GM10266 (cell line): Measurements from ENCODE around the gene COQ10A.

ENCODE experiments used
- DNase-seq: peaks from one replicate; pipeline ENCODE4 v3.0.0; 2012; ENCODE audit errors: extremely low spot score
- TF ChIP-seq, protein P1 (sequence below): IDR thresholded peaks from 2 replicates; pipeline ENCODE4 v1.5.1; 2012; ENCODE audit warnings: mild to moderate bottlenecking, low read depth; ENCODE audit not compliant: control insufficient read depth, insufficient read depth; ENCODE audit errors: missing control alignments

COQ10A gene

GRCh38 chr12:56266693-56267442 lies at the start of gene COQ10A:
Gene COQ10A, plus strand, starts transcription at chr12:56266942. Its CDS starts 177 bp downstream, at chr12:56267119.
- DNase-seq, result peak; percentile 93
- TF ChIP-seq, protein P1, sequence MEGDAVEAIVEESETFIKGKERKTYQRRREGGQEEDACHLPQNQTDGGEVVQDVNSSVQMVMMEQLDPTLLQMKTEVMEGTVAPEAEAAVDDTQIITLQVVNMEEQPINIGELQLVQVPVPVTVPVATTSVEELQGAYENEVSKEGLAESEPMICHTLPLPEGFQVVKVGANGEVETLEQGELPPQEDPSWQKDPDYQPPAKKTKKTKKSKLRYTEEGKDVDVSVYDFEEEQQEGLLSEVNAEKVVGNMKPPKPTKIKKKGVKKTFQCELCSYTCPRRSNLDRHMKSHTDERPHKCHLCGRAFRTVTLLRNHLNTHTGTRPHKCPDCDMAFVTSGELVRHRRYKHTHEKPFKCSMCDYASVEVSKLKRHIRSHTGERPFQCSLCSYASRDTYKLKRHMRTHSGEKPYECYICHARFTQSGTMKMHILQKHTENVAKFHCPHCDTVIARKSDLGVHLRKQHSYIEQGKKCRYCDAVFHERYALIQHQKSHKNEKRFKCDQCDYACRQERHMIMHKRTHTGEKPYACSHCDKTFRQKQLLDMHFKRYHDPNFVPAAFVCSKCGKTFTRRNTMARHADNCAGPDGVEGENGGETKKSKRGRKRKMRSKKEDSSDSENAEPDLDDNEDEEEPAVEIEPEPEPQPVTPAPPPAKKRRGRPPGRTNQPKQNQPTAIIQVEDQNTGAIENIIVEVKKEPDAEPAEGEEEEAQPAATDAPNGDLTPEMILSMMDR, result peak; percentile 47

DNA sequence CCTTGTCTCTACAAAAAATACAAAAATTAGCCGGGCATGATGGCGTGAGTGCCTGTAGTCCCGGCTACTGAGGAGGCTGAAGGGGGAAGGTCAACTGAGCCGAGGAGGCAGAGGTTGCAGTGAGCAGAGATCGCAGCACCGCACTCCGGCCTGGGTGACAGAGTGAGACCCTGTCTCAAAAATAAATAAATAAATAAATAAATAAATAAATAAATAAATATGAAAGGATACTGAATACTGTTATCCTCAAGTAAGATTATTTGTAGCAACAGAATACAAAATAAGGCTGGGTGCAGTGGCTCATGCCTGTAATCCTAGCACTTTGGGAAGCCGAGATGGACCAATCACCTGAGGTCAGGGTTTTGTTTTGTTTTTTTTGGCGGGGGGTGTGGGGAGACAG lies 46.9 kb upstream of the COQ10A start:
- TF ChIP-seq, protein P1, result no peak
- DNase-seq, result no peak

DNA sequence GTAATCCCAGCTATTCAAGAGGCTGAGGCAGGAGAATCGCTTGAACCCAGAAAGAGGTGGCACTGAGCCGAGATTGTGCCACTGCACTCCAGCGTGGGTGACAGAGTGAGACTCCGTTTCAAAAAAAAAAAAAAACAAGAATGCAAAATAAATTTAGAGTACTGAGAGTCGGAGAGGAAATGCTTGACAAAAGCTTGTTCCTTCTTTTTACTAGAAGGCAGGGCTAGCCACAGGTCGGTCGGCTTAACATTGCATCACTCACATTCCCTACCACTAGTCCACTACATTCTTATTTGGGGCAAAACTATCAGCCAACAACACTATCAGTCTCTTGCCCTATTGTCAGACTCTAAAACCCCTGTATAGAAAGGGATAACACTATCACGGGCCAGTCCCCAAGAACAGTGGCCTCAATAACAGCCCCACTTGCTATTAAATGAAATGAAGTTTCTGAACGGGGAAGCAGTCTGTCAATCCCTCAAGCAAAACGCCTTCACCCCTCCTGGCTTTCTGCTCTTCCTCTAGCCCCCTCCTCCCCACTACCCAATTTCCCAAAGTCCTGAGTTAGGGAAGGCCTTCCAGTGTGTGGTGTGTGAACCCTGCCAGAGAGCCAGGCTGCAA lies 46.0 kb upstream of the COQ10A start:
- DNase-seq, result no peak

GRCh38 chr12:56221232-56221756 lies 45.4 kb upstream of the COQ10A start:
- no peak for DNase-seq
- TF ChIP-seq, protein P1, result no peak

More for the DNA sequence above, 46.0 kb upstream of the COQ10A start:
- TF ChIP-seq, protein P1, result no peak

DNA sequence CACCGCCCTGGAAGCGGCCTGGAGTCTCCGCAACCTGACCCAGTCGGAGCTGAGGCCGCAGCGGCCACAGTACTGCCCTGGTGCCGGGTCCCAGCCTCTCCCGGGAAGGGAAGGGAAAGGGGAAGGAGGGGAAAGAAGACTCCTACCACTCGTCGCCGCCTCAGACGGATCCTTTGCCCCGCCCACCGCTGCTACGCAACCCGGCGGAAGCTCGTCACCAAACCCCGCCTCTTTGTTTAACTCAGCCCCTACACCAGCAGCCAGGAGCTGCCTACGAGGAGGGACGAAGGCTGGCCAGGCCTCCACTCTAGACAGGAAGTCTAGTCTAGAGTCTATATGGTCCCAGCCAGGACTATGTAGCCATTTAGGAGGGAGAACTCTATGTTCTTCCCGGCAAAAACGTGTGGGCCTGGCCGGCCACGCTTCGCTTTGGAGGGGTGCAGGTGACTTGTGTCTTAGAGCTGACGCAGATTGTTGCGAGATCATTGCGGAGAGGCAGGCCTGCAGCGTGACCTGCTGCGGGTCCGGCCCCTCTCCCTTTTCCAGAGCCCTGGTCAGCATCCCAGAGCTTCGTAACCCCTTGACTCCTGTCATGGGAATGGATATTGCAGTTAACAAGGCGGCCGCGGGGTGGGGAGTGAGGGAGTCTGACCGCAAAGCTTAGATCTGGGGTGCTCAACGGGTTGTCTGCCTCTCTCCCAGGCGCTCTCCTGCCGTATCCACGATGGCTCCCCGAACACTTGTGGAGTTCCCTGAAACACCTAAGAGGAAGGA lies 44.8 kb upstream of the COQ10A start, which contains the start of gene RNF41:
Gene RNF41 (minus strand): TSS at position 166 of the 774 bp plus-strand sequence. CDS start 7,875 bp downstream, outside the sequence.
- peak; percentile 96 for DNase-seq
- TF ChIP-seq, protein P1, result no peak

DNA sequence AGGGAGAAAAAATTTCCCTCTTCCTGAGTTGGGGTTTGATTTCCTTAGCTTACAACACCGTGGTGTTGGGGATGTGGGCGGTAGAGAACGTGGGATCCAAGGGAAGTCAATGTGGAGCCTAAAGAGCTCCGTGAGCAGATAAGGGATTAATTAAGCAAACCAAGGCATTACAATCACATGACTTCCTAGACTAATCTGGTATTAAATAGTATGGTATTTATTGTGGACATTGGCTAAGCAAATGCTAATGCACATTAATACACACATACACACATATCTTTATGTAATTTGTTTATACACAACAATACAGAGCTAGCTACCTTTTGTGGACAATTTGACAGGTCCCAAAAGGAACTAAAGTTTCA lies 44.2 kb upstream of the COQ10A start:
- no peak for DNase-seq
- TF ChIP-seq, protein P1, result no peak
